Fibroblast of skin of left quadriceps (primary cell): ENCODE measurements around the gene CLIC5.
"Not testable (repeated sequence)": the region's sequence is repeated elsewhere in the genome, so short reads cannot be mapped to it uniquely, and the experiment has no call there.

Experiments
- DNase-seq, 2 experiments: peaks; one replicate each; pipeline ENCODE4 v3.0.0-alpha.2; 2013; ENCODE audit warnings: low read depth in 2 of 2

Gene CLIC5

GRCh38 chr6:45927421-45928320 lies 88.0 kb downstream of the CLIC5 start:
- no peak for DNase-seq

DNA sequence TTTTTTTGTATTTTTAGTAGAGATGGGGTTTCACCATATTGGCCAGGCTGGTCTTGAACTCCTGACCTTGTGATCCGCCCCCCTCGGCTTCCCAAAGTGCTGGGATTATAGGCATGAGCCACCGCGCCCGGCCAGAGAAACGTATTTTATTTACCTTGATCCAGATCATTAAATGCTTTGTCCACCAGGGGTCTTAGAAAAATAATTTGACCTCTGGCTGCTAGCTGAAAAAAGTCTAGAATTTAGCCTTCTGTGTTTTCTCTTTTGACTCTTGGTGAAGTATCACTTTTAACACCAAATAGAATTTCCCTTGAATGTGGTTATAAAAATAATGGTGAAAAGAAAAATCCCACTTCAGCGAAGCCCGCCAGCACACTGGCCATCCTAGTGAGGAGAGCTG lies 89.2 kb downstream of the CLIC5 start:
- not testable (repeated sequence) for DNase-seq

- no peak for DNase-seq
These were observed 90.8 kb downstream of the CLIC5 start for GRCh38 chr6:45924763-45925342.

- DNase-seq, result peak in 1 of 2 experiments; percentile 33
These were observed 91.7 kb downstream of the CLIC5 start for GRCh38 chr6:45923831-45924391.

DNA sequence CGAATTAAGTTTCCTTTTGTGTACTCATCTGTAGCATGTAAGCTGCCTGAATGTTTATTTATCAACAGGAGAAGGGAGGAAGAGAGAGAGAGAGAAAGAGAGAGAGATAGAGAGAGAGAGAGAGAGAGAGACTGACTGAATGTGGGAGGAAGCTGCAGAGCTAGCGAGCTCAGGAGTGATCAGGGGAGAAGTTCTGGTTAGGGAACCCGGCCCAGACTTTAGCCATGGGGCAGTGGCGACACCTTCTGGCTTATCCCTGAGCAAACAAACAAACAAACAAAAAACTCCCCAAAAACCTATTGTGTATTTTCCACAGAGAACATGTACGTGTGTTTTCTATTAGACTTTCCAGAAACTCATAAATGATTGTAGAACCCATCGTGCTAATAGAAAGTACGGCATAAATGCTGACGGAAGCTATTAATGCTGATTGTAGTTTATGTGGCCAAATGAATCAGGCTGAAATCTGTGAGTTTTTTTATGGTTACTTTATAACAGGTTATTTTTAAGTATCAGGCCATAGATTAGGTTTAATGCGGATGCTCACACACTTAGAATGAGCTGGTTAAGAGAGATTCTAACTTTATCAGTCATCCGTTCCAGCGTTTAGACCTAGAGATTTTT lies 92.8 kb downstream of the CLIC5 start:
- DNase-seq, result peak; percentile 57 to 66

DNA sequence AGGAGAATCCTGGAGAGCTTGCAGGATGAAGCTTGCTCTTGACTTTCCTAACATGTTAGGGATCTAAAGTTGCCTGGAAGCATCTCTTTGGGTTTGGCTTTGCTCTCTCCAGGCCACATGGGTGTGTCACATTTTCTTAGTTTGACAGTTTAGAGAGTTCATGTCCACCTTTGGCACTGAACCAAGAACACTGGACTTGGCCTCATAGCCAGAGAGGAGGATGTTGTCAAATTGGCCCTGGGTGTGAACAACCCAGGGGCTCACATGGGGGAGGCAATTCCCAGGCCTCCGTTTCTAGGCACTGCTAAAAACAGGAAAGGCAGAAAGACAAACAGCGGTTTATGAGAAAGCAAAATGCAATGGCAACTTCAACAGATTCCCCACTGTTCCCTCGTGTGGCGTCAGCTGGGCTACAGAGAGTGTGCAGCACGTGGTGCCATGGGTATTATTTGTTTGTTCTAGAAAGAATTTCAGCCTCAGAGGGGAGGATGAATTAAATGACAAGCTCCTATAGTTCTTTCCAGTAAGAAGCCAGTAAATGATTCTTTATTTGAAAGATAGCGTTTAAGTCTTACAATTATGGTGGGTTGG lies 93.9 kb downstream of the CLIC5 start:
- DNase-seq, result no peak

DNA sequence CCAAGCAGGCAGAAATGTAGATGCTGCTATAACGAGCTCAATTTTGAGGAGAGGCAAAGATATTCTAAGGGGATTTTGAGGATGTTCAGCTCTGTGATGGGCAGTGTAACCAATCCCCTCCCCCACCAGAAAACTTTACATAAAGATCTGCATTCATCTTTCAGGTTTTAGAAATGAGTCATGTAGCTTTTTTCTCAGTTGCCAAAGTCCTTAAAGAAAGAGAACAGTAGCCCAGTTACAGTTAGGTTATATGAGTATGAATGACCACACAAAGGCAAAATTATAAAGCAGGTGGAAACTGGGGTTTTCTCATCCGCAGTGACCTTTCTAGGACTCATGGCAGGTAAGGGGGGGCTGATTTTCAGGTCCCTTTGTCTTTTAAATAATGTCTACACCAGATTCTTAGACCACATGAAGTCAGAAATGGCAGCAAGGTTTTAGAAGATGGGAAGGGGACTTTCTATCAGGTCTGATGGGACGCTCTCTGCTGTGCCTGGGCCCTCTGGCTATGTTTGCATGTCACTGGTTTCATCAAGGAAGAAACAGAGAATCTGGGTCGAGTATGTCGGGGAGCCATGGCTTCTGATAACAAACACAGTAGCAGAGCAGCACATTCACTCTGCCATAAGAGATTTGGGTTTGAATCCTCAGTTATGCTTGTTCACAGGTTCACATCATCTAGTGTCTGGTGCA lies 94.7 kb downstream of the CLIC5 start:
- peak in 1 of 2 experiments; percentile 15 for DNase-seq

GRCh38 chr6:45917439-45917838 lies 98.2 kb downstream of the CLIC5 start:
- DNase-seq, result no peak

- DNase-seq, result no peak
These were observed 99.0 kb downstream of the CLIC5 start for GRCh38 chr6:45916692-45917091.

- no peak for DNase-seq
These were observed 99.7 kb downstream of the CLIC5 start for GRCh38 chr6:45915780-45916468.

DNA sequence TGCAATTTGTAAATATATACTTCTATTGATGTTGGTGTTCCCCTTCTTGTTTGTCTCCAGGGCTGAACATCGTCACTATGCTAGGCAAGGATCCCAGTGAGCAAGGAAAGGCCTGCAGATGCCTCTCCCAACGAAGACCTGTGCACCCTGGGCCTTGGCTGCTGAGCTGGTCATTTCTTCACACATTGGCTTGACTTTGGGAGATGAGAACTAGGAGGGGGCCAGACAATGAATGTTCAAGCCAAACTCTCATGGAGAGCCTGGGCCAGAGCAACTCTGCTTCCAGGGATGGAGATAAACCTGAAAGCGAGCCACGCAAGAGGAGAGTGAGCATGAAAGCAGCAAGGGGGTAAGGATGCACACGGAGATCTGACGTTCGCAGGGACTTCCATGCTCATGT lies 104.0 kb downstream of the CLIC5 start:
- no peak for DNase-seq

DNA sequence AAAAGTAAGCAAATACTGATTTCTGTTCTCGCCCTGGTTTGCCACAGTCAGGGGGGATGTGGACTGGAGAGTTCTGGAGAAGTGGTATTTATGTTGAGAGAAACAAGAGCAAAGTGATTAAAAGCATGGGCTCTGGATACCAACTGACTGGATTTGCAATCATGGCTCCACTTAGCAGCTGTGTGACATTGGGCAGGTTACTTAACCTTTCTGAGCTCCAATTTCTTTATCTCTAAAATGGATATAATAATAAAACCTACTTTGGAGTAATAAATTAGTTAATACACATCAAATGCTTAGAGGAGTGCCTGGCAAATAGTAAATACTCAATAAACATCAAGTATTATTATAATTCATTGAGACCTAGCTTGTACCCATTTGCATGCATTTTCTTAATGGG lies 111.7 kb downstream of the CLIC5 start:
- DNase-seq, result no peak

- DNase-seq, result no peak
These were observed 112.7 kb downstream of the CLIC5 start for GRCh38 chr6:45902984-45903383.

DNA sequence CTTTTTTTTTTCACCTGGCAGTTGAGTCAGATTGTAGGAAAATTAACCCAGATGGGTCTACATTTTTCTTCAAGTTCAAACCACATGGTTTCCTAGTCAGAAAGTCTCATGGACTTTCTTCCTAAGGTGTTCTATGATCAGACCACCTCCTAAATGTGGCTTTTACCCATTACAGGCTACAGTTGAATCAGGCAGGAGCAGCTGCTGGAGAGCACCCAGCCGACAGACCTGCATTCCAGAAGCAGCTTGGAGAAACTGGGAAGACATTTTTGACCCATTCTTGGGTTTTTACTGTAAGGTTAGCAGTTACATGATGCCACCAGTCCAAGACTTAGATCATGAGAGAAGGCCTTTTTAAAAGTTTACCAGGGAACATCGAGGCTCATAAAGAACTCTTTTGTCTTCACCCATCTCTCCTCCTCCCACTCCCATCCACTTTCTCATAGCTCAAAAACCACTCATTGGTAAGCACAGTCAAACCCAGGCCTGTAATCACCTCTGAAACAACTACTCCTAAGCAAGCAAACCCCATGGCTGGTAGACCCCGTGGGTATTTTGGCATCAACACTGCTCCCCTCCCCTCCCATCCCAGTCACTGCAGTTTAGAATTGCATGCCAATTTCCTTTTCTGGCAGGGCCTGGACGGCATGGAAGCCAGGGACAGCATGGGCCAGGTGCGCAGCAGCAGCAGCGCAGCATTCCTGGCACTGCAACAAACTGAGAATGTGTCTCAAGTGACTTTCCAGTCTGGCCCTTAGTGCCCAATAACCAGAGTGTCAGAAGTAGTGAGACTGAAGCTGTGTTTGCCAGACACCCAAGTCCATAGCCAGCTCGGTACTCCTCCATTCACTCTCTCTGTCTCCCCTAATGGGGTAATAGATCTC lies 113.7 kb downstream of the CLIC5 start:
- no peak for DNase-seq

DNA sequence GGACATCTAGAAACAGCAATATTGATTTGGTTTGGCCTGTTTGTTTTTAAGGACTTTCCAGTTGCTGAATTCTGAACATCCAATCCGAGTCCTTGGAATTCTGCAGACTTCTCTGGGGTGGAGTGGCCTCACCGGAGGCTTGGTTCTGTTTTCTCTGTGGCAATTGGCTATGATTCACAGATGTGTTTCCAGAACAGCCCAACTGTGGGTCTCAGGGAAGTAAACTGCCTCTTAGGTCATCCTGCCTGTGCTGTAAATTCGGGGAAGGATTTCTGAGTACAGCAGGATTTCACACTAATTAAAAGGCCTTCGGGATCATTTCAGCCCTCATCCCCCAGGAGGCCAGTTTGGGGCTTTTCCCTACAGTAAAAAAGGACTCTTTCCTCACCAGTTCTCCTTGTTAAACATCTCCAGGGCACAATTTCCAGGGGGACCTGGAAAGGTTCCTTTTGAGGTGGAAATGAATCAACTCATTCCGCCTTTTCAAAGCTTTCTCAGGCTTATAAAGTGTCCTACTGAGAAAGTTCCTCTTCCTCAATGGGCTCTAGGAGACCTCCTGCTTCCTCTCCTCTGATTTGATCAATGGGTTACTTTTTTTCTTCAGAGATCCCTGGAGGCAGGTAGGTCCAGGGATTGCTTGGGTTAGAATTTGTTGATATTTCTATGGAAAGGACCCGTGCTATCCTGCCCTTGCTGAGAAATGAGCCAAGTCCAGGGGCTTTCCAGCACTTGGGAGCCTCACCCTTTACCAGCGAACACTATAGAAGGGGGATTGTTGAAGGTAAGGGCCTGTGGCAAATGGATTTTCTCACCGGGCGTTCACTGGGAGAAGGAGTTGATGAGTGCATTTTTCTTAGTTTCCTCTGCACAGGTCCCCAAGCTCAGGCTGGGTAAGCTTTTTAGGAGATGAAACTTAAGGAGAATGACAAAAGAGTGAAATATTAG lies 114.6 kb downstream of the CLIC5 start:
- DNase-seq, result no peak

DNA sequence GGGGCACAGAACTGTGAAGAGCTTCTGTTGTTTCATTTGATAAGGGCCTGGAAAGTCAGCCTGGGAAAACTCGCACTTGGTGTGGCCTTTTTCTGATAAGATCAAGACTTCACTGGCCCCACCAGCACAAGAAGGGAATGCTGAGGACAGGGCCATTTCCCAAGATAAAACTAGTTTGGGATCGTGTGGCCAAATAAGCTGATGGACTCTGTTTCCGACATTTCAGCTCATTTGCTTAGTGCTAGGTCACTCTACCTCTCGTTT lies 116.0 kb downstream of the CLIC5 start:
- no peak for DNase-seq

GRCh38 chr6:45898941-45899682 lies 116.5 kb downstream of the CLIC5 start:
- DNase-seq, result no peak

GRCh38 chr6:45896783-45897441 lies 118.7 kb downstream of the CLIC5 start:
- DNase-seq, result peak; percentile 47 to 48
